ENCODE data around the gene RBM15. TPM values are rescaled to one million over a fixed set of nuclear protein-coding genes. Genes with fewer than 3 reads are reported as not detected.

The RBM15 gene
- total and polyA plus RNA-seq, 2 of the 13 experiments (the other 11 are each of a cell fraction or from before 2014, with no cell fraction given) = 13.5 to 36.4 TPM

- TF ChIP-seq CC2D1A (CRISPR knock-in tag; IDR thresholded peaks at IDR 0.05) (no peak), JUNB (CRISPR knock-in tag; IDR thresholded peaks at IDR 0.05; ENCODE audit: borderline replicate concordance) (no peak), ZNF503 (CRISPR knock-in tag; IDR thresholded peaks at IDR 0.05) (no peak), ZC3H13 (CRISPR knock-in tag; IDR thresholded peaks at IDR 0.05) (peak; percentile 73; the same call in 1 of the 2 replicates), ZNF616 (CRISPR knock-in tag; IDR thresholded peaks at IDR 0.05; ENCODE audit: low read depth) (no peak), MAFF (IDR thresholded peaks at IDR 0.05; ENCODE audit: low read depth, low read length) (no peak), ZNF720 (CRISPR knock-in tag; IDR thresholded peaks at IDR 0.05) (no peak), MYC (CRISPR knock-in tag; IDR thresholded peaks at IDR 0.05; ENCODE audit: borderline replicate concordance) (peak; percentile 42; the same call in 1 of the 2 replicates), ZKSCAN8 (CRISPR knock-in tag; IDR thresholded peaks at IDR 0.05; ENCODE audit: borderline replicate concordance) (no peak; the same call in 1 of the 2 replicates), NFIC (IDR thresholded peaks at IDR 0.05; ENCODE audit: low read length) (no peak), ZIK1 (CRISPR knock-in tag; IDR thresholded peaks at IDR 0.05; ENCODE audit: borderline replicate concordance, low read depth) (0 out of 2 replicates have a peak, but pooled peaks have one; percentile 39), BCLAF1 (IDR thresholded peaks at IDR 0.05) (no peak), RAD51 (IDR thresholded peaks at IDR 0.05; ENCODE audit: borderline replicate concordance) (no peak), ZNF235 (CRISPR knock-in tag; IDR thresholded peaks at IDR 0.05; ENCODE audit: borderline replicate concordance) (peak; percentile 69; the same call in 1 of the 2 replicates), GFI1 (CRISPR knock-in tag; IDR thresholded peaks at IDR 0.05; ENCODE audit: borderline replicate concordance) (0 out of 2 replicates have a peak, but pooled peaks have one; percentile 29), SPEN (CRISPR knock-in tag; IDR thresholded peaks at IDR 0.05; ENCODE audit: low read depth) (no peak), ZBTB2 (CRISPR knock-in tag; IDR thresholded peaks at IDR 0.05; ENCODE audit: low read depth) (peak; percentile 68; the same call in 1 of the 2 replicates), ZNF282 (IDR thresholded peaks at IDR 0.05; ENCODE audit: partially characterized antibody) (no peak), NFE2 (CRISPR knock-in tag; IDR thresholded peaks at IDR 0.05) (no peak), PPARG (CRISPR knock-in tag; conservative IDR thresholded peaks at IDR 0.05) (no peak), STAG1 (CRISPR knock-in tag; IDR thresholded peaks at IDR 0.05) (no peak), PREB (CRISPR knock-in tag; IDR thresholded peaks at IDR 0.05) (no peak), ZNF652 (CRISPR knock-in tag; IDR thresholded peaks at IDR 0.05; ENCODE audit: borderline replicate concordance, low read depth) (no peak), ZFP36L1 (CRISPR knock-in tag; IDR thresholded peaks at IDR 0.05) (no peak)
These were observed 430 bp downstream of the RBM15 start (continued) for GRCh38 chr1:110339407-110340206.

Data from HepG2 (cell line).